ENCODE data around the gene ZBP1.

Gene ZBP1

GRCh38 chr20:57625181-57625958, 5.1 kb upstream of the ZBP1 start:
- Histone ChIP-seq H3K79me2 (ENCODE audit: control insufficient read depth, low read length) (no peaks in the 10 kb centered on the region), H3K4me1 (ENCODE audit: control insufficient read depth, low read length) (peaks cover 42% of the 10 kb centered on the region), H3K27ac (ENCODE audit: low read depth, low read length) (no peak overlapping the region), H3K27me3 (ENCODE audit: control insufficient read depth, low read length) (peaks cover 50% of the 10 kb centered on the region), H3F3A (ENCODE audit: control insufficient read depth, insufficient read depth) (peaks cover 12% of the 10 kb centered on the region), H3K4me3 (ENCODE audit: low read length) (no peak overlapping the region), H4K20me1 (ENCODE audit: control insufficient read depth, insufficient read depth, low read depth, low read length) (peaks cover 9% of the 10 kb centered on the region), H3K9me2 (replicated peaks; ENCODE audit: control insufficient read depth, low read length) (no peaks in the 10 kb centered on the region), H3K4me2 (ENCODE audit: low read length) (no peak overlapping the region), H3K36me3 (ENCODE audit: control insufficient read depth, low read length) (no peaks in the 10 kb centered on the region), H3K9me3 (ENCODE audit: control insufficient read depth, insufficient read depth, low read length) (peaks cover 12% of the 10 kb centered on the region; the same call in 1 of the 2 replicates)
- TF ChIP-seq CTCF (IDR thresholded peaks at IDR 0.05; ENCODE audit: low read depth, low read length, poor library complexity, severe bottlenecking) (no peak), EZH2phosphoT487 (IDR thresholded peaks at IDR 0.05; ENCODE audit: borderline replicate concordance, low read length) (no peak)

GRCh38 chr20:57624124-57624523, 3.9 kb upstream of the ZBP1 start:
- peaks cover 18% of the 10 kb centered on the region for H4K20me1 ChIP-seq (ENCODE audit: control insufficient read depth, insufficient read depth, low read depth, low read length)
- H3K36me3 ChIP-seq (ENCODE audit: control insufficient read depth, low read length): no peaks in the 10 kb centered on the region
- H3K9me3 ChIP-seq (ENCODE audit: control insufficient read depth, insufficient read depth, low read length): peaks cover 7% of the 10 kb centered on the region; the same call in 1 of the 2 replicates
- H3K4me3 ChIP-seq (ENCODE audit: low read length): no peak overlapping the region
- H3K79me2 ChIP-seq (ENCODE audit: control insufficient read depth, low read length): no peaks in the 10 kb centered on the region
- no peak overlapping the region for H3K4me2 ChIP-seq (ENCODE audit: low read length)
- H3F3A ChIP-seq (ENCODE audit: control insufficient read depth, insufficient read depth): peaks cover 24% of the 10 kb centered on the region
- peaks cover 54% of the 10 kb centered on the region for H3K27me3 ChIP-seq (ENCODE audit: control insufficient read depth, low read length)
- no peaks in the 10 kb centered on the region for H3K9me2 ChIP-seq (replicated peaks; ENCODE audit: control insufficient read depth, low read length)
- no peak overlapping the region for H3K27ac ChIP-seq (ENCODE audit: low read depth, low read length)
- H3K4me1 ChIP-seq (ENCODE audit: control insufficient read depth, low read length): peaks cover 53% of the 10 kb centered on the region
- TF ChIP-seq CTCF (IDR thresholded peaks at IDR 0.05; ENCODE audit: low read depth, low read length, poor library complexity, severe bottlenecking): no peak
- TF ChIP-seq EZH2phosphoT487 (IDR thresholded peaks at IDR 0.05; ENCODE audit: borderline replicate concordance, low read length): no peak

GRCh38 chr20:57622579-57623381, 2.6 kb upstream of the ZBP1 start:
- H3F3A ChIP-seq (ENCODE audit: control insufficient read depth, insufficient read depth): peaks cover 25% of the 10 kb centered on the region
- no peaks in the 10 kb centered on the region for H3K9me2 ChIP-seq (replicated peaks; ENCODE audit: control insufficient read depth, low read length)
- peaks cover 18% of the 10 kb centered on the region for H4K20me1 ChIP-seq (ENCODE audit: control insufficient read depth, insufficient read depth, low read depth, low read length)
- no peaks in the 10 kb centered on the region for H3K79me2 ChIP-seq (ENCODE audit: control insufficient read depth, low read length)
- no peaks in the 10 kb centered on the region for H3K36me3 ChIP-seq (ENCODE audit: control insufficient read depth, low read length)
- TF ChIP-seq EZH2phosphoT487 (IDR thresholded peaks at IDR 0.05; ENCODE audit: borderline replicate concordance, low read length): no peak
- peak; percentile 96 for TF ChIP-seq CTCF (IDR thresholded peaks at IDR 0.05; ENCODE audit: low read depth, low read length, poor library complexity, severe bottlenecking)
- H3K4me1 ChIP-seq (ENCODE audit: control insufficient read depth, low read length): peaks cover 53% of the 10 kb centered on the region
- peaks cover 67% of the 10 kb centered on the region for H3K27me3 ChIP-seq (ENCODE audit: control insufficient read depth, low read length)
- no peak overlapping the region for H3K4me2 ChIP-seq (ENCODE audit: low read length)
- peaks cover 7% of the 10 kb centered on the region; the same call in 1 of the 2 replicates for H3K9me3 ChIP-seq (ENCODE audit: control insufficient read depth, insufficient read depth, low read length)
- no peak overlapping the region for H3K27ac ChIP-seq (ENCODE audit: low read depth, low read length)
- H3K4me3 ChIP-seq (ENCODE audit: low read length): no peak overlapping the region
